ENCODE measurements around the gene ANXA11.
"Not testable (repeated sequence)": the region's sequence is repeated elsewhere in the genome, so short reads cannot be mapped to it uniquely, and the experiment has no call there.

The ANXA11 gene
- 171 to 256 reads per million in 2 donors for total RNA-seq

GRCh38 chr10:80205477-80206276 lies at the start of gene ANXA11:
Gene ANXA11, minus strand, starts transcription at chr10:80205537. Its CDS starts 32,676 bp downstream, at chr10:80172861.
- DNase-seq = peak; percentile 75 to 90 (median 76)

- DNase-seq = not testable (repeated sequence)
These were observed 49.4 kb upstream of the ANXA11 start for GRCh38 chr10:80254726-80255125.

- not testable (repeated sequence) for DNase-seq
These were observed 48.6 kb upstream of the ANXA11 start for GRCh38 chr10:80253963-80254271.

- peak in 1 of 5 experiments; percentile 90 for DNase-seq
These were observed 48.1 kb upstream of the ANXA11 start for GRCh38 chr10:80253266-80253962.

GRCh38 chr10:80252296-80252887 lies 47.1 kb upstream of the ANXA11 start:
- no peak for DNase-seq

- DNase-seq = not testable (repeated sequence)
These were observed 46.5 kb upstream of the ANXA11 start for GRCh38 chr10:80251703-80252280.

- not testable (repeated sequence) for DNase-seq
These were observed 45.1 kb upstream of the ANXA11 start for GRCh38 chr10:80250399-80250798.

- DNase-seq = not testable (repeated sequence)
These were observed 44.6 kb upstream of the ANXA11 start for GRCh38 chr10:80249906-80250305.

- not testable (repeated sequence) for DNase-seq
These were observed 42.3 kb upstream of the ANXA11 start for GRCh38 chr10:80247611-80248010.

- not testable (repeated sequence) for DNase-seq
These were observed 39.0 kb upstream of the ANXA11 start for GRCh38 chr10:80244371-80244770.

- not testable (repeated sequence) for DNase-seq
These were observed 37.0 kb upstream of the ANXA11 start for GRCh38 chr10:80242341-80242740.

GRCh38 chr10:80236457-80236856 lies 31.1 kb upstream of the ANXA11 start:
- DNase-seq = not testable (repeated sequence)

GRCh38 chr10:80234331-80235235 lies 29.2 kb upstream of the ANXA11 start:
- peak in 1 of 5 experiments; percentile 74 for DNase-seq

GRCh38 chr10:80233871-80234270 lies 28.5 kb upstream of the ANXA11 start:
- not testable (repeated sequence) for DNase-seq

- DNase-seq = not testable (repeated sequence)
These were observed 21.4 kb upstream of the ANXA11 start for GRCh38 chr10:80226723-80227122.

- DNase-seq = not testable (repeated sequence)
These were observed 17.7 kb upstream of the ANXA11 start for GRCh38 chr10:80223031-80223419.

GRCh38 chr10:80218878-80219277 lies 13.5 kb upstream of the ANXA11 start:
- peak in 1 of 5 experiments; percentile 79 for DNase-seq

GRCh38 chr10:80214368-80214982 lies 9.1 kb upstream of the ANXA11 start:
- not testable (repeated sequence) for DNase-seq

- DNase-seq = peak in 1 of 5 experiments; percentile 41
These were observed 7.3 kb upstream of the ANXA11 start for GRCh38 chr10:80212535-80213115.

- DNase-seq = no peak
These were observed 6.4 kb upstream of the ANXA11 start for GRCh38 chr10:80211786-80212185.

GRCh38 chr10:80210259-80210658 lies 4.9 kb upstream of the ANXA11 start:
- DNase-seq = no peak
